HCT116 (cell line): Measurements from ENCODE around the gene PRSS1. TPM values are rescaled to one million over a fixed set of nuclear protein-coding genes. Genes with fewer than 3 reads are reported as not detected.

Source experiments
- ATAC-seq: fragments of 200-7000 bp; cut with Tn5 transposase; 2 replicates; pipeline ENCODE4 v1.9.1; 2020; ENCODE audit warnings: mild to moderate bottlenecking, moderate library complexity
- BruUV-seq: library from RNA; stranded (reverse); fragments of 400-500 nt; replicated peaks from 2 replicates; lab custom pipeline; 2021; lab: Mats Ljungman, UMichigan
- CTCF ChIA-PET: fragments of 300-600 bp; sonication (Branson Sonifier 250); formaldehyde crosslinking; loops from one replicate; lab custom pipeline; 2021; ENCODE audit warnings: antibody characterized with exemption; lab: Charles Lee
- POLR2A ChIA-PET: fragments of 300-600, 350-600 bp; sonication (Branson Sonifier 250); formaldehyde crosslinking; loops from one replicate; lab custom pipeline; 2021; ENCODE audit warnings: antibody characterized with exemption; lab: Charles Lee
- RAD21 ChIA-PET, 2 experiments: fragments of 300-600 bp; sonication (Branson Sonifier 250); formaldehyde crosslinking; loops; one replicate each; lab custom pipeline; 2023; ENCODE audit warnings: low total read pairs in 2 of 2; ENCODE audit not compliant: uncharacterized antibody in 2 of 2, unreplicated experiment in 2 of 2, low non-redundant PET in 1 of 2; lab: Charles Lee
- DNase-seq: peaks from one replicate; pipeline ENCODE4 v3.0.0-alpha.2; 2010; ENCODE audit warnings: low read depth, low spot score
- H2AFZ ChIP-seq: fragments of 200-600 bp; shearing (Covaris generic), sonication (generic); 2 replicates; pipeline ENCODE4 v1.6.1; 2017; ENCODE audit warnings: low read depth, mixed run types, mixed read lengths, antibody characterized with exemption, low read length; ENCODE audit not compliant: poor library complexity, severe bottlenecking
- H3K27ac ChIP-seq: 2 replicates; pipeline ENCODE4 v1.5.1; 2012; ENCODE audit warnings: low read depth, low read length
- H3K27me3 ChIP-seq: fragments of 200-600 bp; sonication (generic); 2 replicates; pipeline ENCODE4 v1.6.1; 2016; ENCODE audit warnings: mixed run types, low read length, mixed read lengths; ENCODE audit not compliant: insufficient read depth
- H3K36me3 ChIP-seq, 2 experiments: fragments of 200-500 bp in 1 of 2; fragments of 200-600 bp in 1 of 2; sonication (Bioruptor generic) in 1 of 2; sonication (generic) in 1 of 2; 2 replicates each; pipeline versions ENCODE4 v1.5.1 to v1.6.1; 2014 to 2016; ENCODE audit warnings: low read length in 2 of 2, inconsistent platforms in 1 of 2, mixed read lengths in 1 of 2, mixed run types in 1 of 2; ENCODE audit not compliant: insufficient read depth in 2 of 2, control insufficient read depth in 1 of 2
- H3K4me1 ChIP-seq, 2 experiments: fragments of 200-600 bp in 1 of 2; sonication (generic) in 1 of 2; 2 replicates each; pipeline versions ENCODE4 v1.5.1 to v1.6.1; 2012 to 2017; ENCODE audit warnings: low read length in 2 of 2, inconsistent platforms in 1 of 2, mild to moderate bottlenecking in 1 of 2, mixed read lengths in 1 of 2, mixed run types in 1 of 2, moderate library complexity in 1 of 2; ENCODE audit not compliant: insufficient read depth in 2 of 2, control insufficient read depth in 1 of 2
- H3K4me2 ChIP-seq: fragments of 200-600 bp; sonication (generic); 2 replicates; pipeline ENCODE4 v1.6.1; 2017; ENCODE audit warnings: mixed run types, low read length, mixed read lengths
- H3K4me3 ChIP-seq, 2 experiments: fragments of 200-600 bp in 1 of 2; sonication (generic) in 1 of 2; replicated peaks in 1 of 2; 2 replicates each; pipeline ENCODE4 v1.5.1; 2011 to 2016; ENCODE audit warnings: low read length in 2 of 2, control low read depth in 1 of 2, low read depth in 1 of 2, mild to moderate bottlenecking in 1 of 2, mixed read lengths in 1 of 2, mixed run types in 1 of 2
- H3K79me2 ChIP-seq: fragments of 200-600 bp; sonication (generic); 2 replicates; pipeline ENCODE4 v1.6.1; 2017; ENCODE audit warnings: mild to moderate bottlenecking, mixed run types, low read length, moderate library complexity, mixed read lengths; ENCODE audit not compliant: insufficient read depth
- H3K9ac ChIP-seq: fragments of 200-600 bp; sonication (generic); 2 replicates; pipeline ENCODE4 v1.6.1; 2016; ENCODE audit warnings: low read length, mixed read lengths
- H3K9me2 ChIP-seq: fragments of 200-600 bp; sonication (generic), shearing (Covaris generic); 2 replicates; pipeline ENCODE4 v1.6.1; 2017; ENCODE audit warnings: mixed run types, mild to moderate bottlenecking, moderate library complexity; ENCODE audit not compliant: insufficient read depth
- H3K9me3 ChIP-seq, 2 experiments: fragments of 200-500 bp in 1 of 2; fragments of 200-600 bp in 1 of 2; sonication (Bioruptor generic) in 1 of 2; sonication (generic) in 1 of 2; 2 replicates each; pipeline ENCODE4 v1.6.1; 2014 to 2017; ENCODE audit warnings: low read length in 2 of 2, mixed read lengths in 2 of 2, inconsistent platforms in 1 of 2, low read depth in 1 of 2, mild to moderate bottlenecking in 1 of 2, mixed run types in 1 of 2, moderate library complexity in 1 of 2; ENCODE audit not compliant: control insufficient read depth in 1 of 2, insufficient read depth in 1 of 2
- H4K20me1 ChIP-seq: fragments of 200-600 bp; sonication (generic), shearing (Covaris generic); 2 replicates; pipeline ENCODE4 v1.6.1; 2017; ENCODE audit warnings: mixed run types, mild to moderate bottlenecking, moderate library complexity; ENCODE audit not compliant: insufficient read depth
- CEBPB ChIP-seq: IDR thresholded peaks from 2 replicates; pipeline ENCODE4 v1.6.1; 2012; ENCODE audit warnings: low read depth
- CTCF ChIP-seq, 3 experiments: fragments of 200-600 bp in 1 of 3; sonication (generic) in 1 of 3; IDR thresholded peaks in 2 of 3; conservative IDR thresholded peaks in 1 of 3; 2 replicates each; pipeline ENCODE4 v1.5.1; 2012 to 2017; ENCODE audit warnings: low read depth in 2 of 3, low read length in 2 of 3, antibody characterized with exemption in 1 of 3, borderline replicate concordance in 1 of 3, control low read depth in 1 of 3, mild to moderate bottlenecking in 1 of 3, mixed read lengths in 1 of 3, mixed run types in 1 of 3, moderate library complexity in 1 of 3; ENCODE audit not compliant: insufficient read depth in 1 of 3
- EGR1 ChIP-seq: IDR thresholded peaks from 2 replicates; pipeline ENCODE4 v1.6.1; 2012; ENCODE audit warnings: low read depth
- EZH2phosphoT487 ChIP-seq: fragments of 200-600 bp; IDR thresholded peaks from 2 replicates; pipeline ENCODE4 v1.6.1; 2018; ENCODE audit warnings: antibody characterized with exemption, borderline replicate concordance
- FOSL1 ChIP-seq: IDR thresholded peaks from 2 replicates; pipeline ENCODE4 v1.6.1; 2012; ENCODE audit warnings: low read depth
- POLR2A ChIP-seq: IDR thresholded peaks from 2 replicates; pipeline ENCODE4 v1.7.0; 2011; ENCODE audit warnings: borderline replicate concordance; ENCODE audit not compliant: insufficient read depth, insufficient read length; ENCODE audit errors: extremely low read depth
- POLR2AphosphoS5 ChIP-seq: IDR thresholded peaks from 2 replicates; pipeline ENCODE4 v1.6.1; 2011; ENCODE audit warnings: mild to moderate bottlenecking, low read depth, low read length, moderate library complexity
- RAD21 ChIP-seq: IDR thresholded peaks from 2 replicates; pipeline ENCODE4 v1.6.1; 2012; ENCODE audit warnings: low read depth, mild to moderate bottlenecking
- SIN3A ChIP-seq: IDR thresholded peaks from 2 replicates; pipeline ENCODE4 v1.6.1; 2012; ENCODE audit warnings: low read depth
- SRF ChIP-seq: IDR thresholded peaks from 2 replicates; pipeline ENCODE4 v1.6.1; 2012; ENCODE audit warnings: low read depth
- TCF7L2 ChIP-seq: IDR thresholded peaks from 2 replicates; pipeline ENCODE4 v1.7.0; 2011; ENCODE audit warnings: borderline replicate concordance, inconsistent platforms; ENCODE audit not compliant: insufficient read depth, insufficient read length; ENCODE audit errors: extremely low read depth
- YY1 ChIP-seq: IDR thresholded peaks from 2 replicates; pipeline ENCODE4 v1.6.1; 2011; ENCODE audit warnings: low read length, low read depth, moderate library complexity, mild to moderate bottlenecking; ENCODE audit not compliant: insufficient replicate concordance; ENCODE audit errors: extremely low read depth
- intact Hi-C: fragments of 100-400 bp; cut with micrococcal nuclease; formaldehyde crosslinking; loops from 2 replicates; pipeline ENCODE4 v1.10.0; 2022
- total RNA-seq: library from RNA; stranded (reverse); gene quantifications from one replicate; pipeline ENCODE4 v1.2.1, GENCODE V29; 2021; ENCODE audit not compliant: unreplicated experiment
- TF ChIP-seq, protein P1 (sequence below): IDR thresholded peaks from 2 replicates; pipeline ENCODE4 v1.6.1; 2011; ENCODE audit warnings: mild to moderate bottlenecking, low read length, moderate library complexity; ENCODE audit not compliant: insufficient replicate concordance; ENCODE audit errors: extremely low read depth
- TF ChIP-seq, protein P2 (sequence below): IDR thresholded peaks from 2 replicates; pipeline ENCODE4 v1.6.1; 2012
- TF ChIP-seq, protein P3 (sequence below): IDR thresholded peaks from 2 replicates; pipeline ENCODE4 v1.6.1; 2012; ENCODE audit warnings: low read depth

Gene PRSS1
- total RNA-seq, 1 experiment from 2014 or later = 14.6 TPM

DNA sequence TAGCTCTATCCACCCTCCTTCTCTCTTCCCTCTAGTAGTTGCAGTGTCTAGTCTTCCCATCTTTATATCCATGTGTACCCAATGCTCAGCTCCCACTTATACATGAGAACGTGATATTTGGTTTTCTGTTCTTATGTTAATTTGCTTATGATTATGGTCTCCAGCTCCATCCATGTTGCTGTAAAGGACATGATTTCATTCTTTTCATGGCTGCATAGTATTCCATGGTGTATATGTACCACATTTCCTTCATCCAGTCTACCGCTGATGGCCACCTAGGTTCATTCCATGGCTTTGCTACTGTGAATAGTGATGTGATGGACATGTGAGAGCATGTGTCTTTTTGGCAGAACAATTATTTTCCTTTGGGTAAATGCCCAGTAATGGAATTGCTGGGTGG, 28.0 kb downstream of the PRSS1 start:
- no peak overlapping the region for H3K4me3 ChIP-seq
- POLR2A ChIA-PET = no interaction called here
- TF ChIP-seq EGR1 (no peak), SIN3A (no peak), EZH2phosphoT487 (no peak), SRF (no peak), FOSL1 (no peak), RAD21 (no peak), CTCF (IDR thresholded peaks at IDR 0.05 in 2 of 3, conservative IDR thresholded peaks at IDR 0.05 in 1 of 3; ENCODE audit: borderline replicate concordance in 1 of 3, insufficient read depth in 1 of 3, low read depth in 2 of 3, low read length in 2 of 3) (no peak), CEBPB (no peak), TCF7L2 (no peak), YY1 (no peak), POLR2A (no peak), POLR2AphosphoS5 (no peak)
- TF ChIP-seq, protein P1, sequence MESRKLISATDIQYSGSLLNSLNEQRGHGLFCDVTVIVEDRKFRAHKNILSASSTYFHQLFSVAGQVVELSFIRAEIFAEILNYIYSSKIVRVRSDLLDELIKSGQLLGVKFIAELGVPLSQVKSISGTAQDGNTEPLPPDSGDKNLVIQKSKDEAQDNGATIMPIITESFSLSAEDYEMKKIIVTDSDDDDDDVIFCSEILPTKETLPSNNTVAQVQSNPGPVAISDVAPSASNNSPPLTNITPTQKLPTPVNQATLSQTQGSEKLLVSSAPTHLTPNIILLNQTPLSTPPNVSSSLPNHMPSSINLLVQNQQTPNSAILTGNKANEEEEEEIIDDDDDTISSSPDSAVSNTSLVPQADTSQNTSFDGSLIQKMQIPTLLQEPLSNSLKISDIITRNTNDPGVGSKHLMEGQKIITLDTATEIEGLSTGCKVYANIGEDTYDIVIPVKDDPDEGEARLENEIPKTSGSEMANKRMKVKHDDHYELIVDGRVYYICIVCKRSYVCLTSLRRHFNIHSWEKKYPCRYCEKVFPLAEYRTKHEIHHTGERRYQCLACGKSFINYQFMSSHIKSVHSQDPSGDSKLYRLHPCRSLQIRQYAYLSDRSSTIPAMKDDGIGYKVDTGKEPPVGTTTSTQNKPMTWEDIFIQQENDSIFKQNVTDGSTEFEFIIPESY = no peak
- TF ChIP-seq, protein P2, sequence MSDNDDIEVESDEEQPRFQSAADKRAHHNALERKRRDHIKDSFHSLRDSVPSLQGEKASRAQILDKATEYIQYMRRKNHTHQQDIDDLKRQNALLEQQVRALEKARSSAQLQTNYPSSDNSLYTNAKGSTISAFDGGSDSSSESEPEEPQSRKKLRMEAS = no peak
- TF ChIP-seq, protein P3, sequence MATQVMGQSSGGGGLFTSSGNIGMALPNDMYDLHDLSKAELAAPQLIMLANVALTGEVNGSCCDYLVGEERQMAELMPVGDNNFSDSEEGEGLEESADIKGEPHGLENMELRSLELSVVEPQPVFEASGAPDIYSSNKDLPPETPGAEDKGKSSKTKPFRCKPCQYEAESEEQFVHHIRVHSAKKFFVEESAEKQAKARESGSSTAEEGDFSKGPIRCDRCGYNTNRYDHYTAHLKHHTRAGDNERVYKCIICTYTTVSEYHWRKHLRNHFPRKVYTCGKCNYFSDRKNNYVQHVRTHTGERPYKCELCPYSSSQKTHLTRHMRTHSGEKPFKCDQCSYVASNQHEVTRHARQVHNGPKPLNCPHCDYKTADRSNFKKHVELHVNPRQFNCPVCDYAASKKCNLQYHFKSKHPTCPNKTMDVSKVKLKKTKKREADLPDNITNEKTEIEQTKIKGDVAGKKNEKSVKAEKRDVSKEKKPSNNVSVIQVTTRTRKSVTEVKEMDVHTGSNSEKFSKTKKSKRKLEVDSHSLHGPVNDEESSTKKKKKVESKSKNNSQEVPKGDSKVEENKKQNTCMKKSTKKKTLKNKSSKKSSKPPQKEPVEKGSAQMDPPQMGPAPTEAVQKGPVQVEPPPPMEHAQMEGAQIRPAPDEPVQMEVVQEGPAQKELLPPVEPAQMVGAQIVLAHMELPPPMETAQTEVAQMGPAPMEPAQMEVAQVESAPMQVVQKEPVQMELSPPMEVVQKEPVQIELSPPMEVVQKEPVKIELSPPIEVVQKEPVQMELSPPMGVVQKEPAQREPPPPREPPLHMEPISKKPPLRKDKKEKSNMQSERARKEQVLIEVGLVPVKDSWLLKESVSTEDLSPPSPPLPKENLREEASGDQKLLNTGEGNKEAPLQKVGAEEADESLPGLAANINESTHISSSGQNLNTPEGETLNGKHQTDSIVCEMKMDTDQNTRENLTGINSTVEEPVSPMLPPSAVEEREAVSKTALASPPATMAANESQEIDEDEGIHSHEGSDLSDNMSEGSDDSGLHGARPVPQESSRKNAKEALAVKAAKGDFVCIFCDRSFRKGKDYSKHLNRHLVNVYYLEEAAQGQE = no peak
- TF ChIP-seq, all 23 proteins: peak for 0
- intact Hi-C loops = no loop called here
- Histone ChIP-seq H3K79me2 (no peaks in the 10 kb centered on the region), H3K9me3 (no peaks in the 10 kb centered on the region), H3K4me1 (no peaks in the 10 kb centered on the region), H3K4me2 (no peak overlapping the region), H3K27ac (no peak overlapping the region), H3K9me2 (no peaks in the 10 kb centered on the region), H4K20me1 (no peaks in the 10 kb centered on the region), H2AFZ (no peak overlapping the region), H3K9ac (no peak overlapping the region), H3K27me3 (no peaks in the 10 kb centered on the region), H3K36me3 (no peaks in the 10 kb centered on the region)
- RAD21 ChIA-PET = no interaction called here
- CTCF ChIA-PET = no interaction called here
- BruUV-seq = no TSS peak
- DNase-seq (no peak), ATAC-seq (no peak)
